HepG2 (cell line): ENCODE measurements around the gene TNP1. TPM values are rescaled to one million over a fixed set of nuclear protein-coding genes. Genes with fewer than 3 reads are reported as not detected.
A peak's percentile ranks its signal among the peaks of the same experiment; 100 is the strongest.

ENCODE experiments used
- DPF2 ChIP-seq: sonication (generic); formaldehyde crosslinking; IDR thresholded peaks from 2 replicates; pipeline ENCODE4 v1.4.0; 2020; ENCODE audit warnings: mild to moderate bottlenecking, low read depth, missing genetic modification reagents, borderline replicate concordance
- ERF ChIP-seq: IDR thresholded peaks from 2 replicates; pipeline ENCODE4 v1.6.1; 2018; ENCODE audit warnings: missing biosample characterization, missing genetic modification reagents
- FOXJ3 ChIP-seq: sonication (generic); formaldehyde crosslinking; IDR thresholded peaks from 2 replicates; pipeline ENCODE4 v1.4.0; 2020; ENCODE audit warnings: missing genetic modification reagents, mild to moderate bottlenecking, borderline replicate concordance
- IKZF1 ChIP-seq: fragments of 450-650 bp; IDR thresholded peaks from 2 replicates; pipeline ENCODE4 v1.7.1; 2016
- JUND ChIP-seq: sonication (generic); formaldehyde crosslinking; IDR thresholded peaks from 2 replicates; pipeline ENCODE4 v1.8.0; 2022; ENCODE audit warnings: mild to moderate bottlenecking, missing genetic modification reagents
- MED1 ChIP-seq: sonication (generic); formaldehyde crosslinking; IDR thresholded peaks from 2 replicates; pipeline ENCODE4 v1.4.0; 2020; ENCODE audit warnings: missing genetic modification reagents
- MIER2 ChIP-seq: IDR thresholded peaks from 2 replicates; pipeline ENCODE4 v1.6.1; 2016; ENCODE audit warnings: missing biosample characterization, missing genetic modification reagents
- PHF5A ChIP-seq: IDR thresholded peaks from one replicate; pipeline ENCODE4 v1.6.1; 2018; ENCODE audit warnings: low read depth, missing genetic modification reagents; ENCODE audit not compliant: unreplicated experiment
- RFX5 ChIP-seq: IDR thresholded peaks from 2 replicates; pipeline ENCODE4 v1.6.1; 2011; ENCODE audit warnings: low read depth, low read length, improper control_type of control experiment
- SOX13 ChIP-seq, 3 experiments: fragments of 450-650 bp in 1 of 3; sonication (generic) in 1 of 3; formaldehyde crosslinking in 1 of 3; IDR thresholded peaks in 2 of 3; conservative IDR thresholded peaks in 1 of 3; 2 replicates each; pipeline versions ENCODE4 v1.5.0 to v1.6.1; 2016 to 2020; ENCODE audit warnings: antibody characterized with exemption in 1 of 3, mild to moderate bottlenecking in 1 of 3, missing compliant biosample characterization in 1 of 3, missing genetic modification reagents in 1 of 3, moderate library complexity in 1 of 3
- TOPORS ChIP-seq: sonication (generic); formaldehyde crosslinking; IDR thresholded peaks from 2 replicates; pipeline ENCODE4 v1.8.0; 2023; ENCODE audit warnings: mild to moderate bottlenecking, missing genetic modification reagents
- ZNF33B ChIP-seq: sonication (generic); formaldehyde crosslinking; IDR thresholded peaks from 2 replicates; pipeline ENCODE4 v1.5.1; 2020; ENCODE audit warnings: mild to moderate bottlenecking, missing genetic modification reagents
- ZNF451 ChIP-seq: sonication (generic); formaldehyde crosslinking; IDR thresholded peaks from 2 replicates; pipeline ENCODE4 v1.5.0; 2020; ENCODE audit warnings: mild to moderate bottlenecking, missing genetic modification reagents
- ZNF501 ChIP-seq: sonication (generic); formaldehyde crosslinking; IDR thresholded peaks from 2 replicates; pipeline ENCODE4 v1.5.1; 2020; ENCODE audit warnings: mild to moderate bottlenecking, moderate library complexity, missing genetic modification reagents
- ZNF567 ChIP-seq: sonication (generic); formaldehyde crosslinking; IDR thresholded peaks from 2 replicates; pipeline ENCODE4 v1.8.1; 2023; ENCODE audit warnings: mild to moderate bottlenecking, missing genetic modification reagents, borderline replicate concordance
- ZNF660 ChIP-seq: sonication (generic); formaldehyde crosslinking; IDR thresholded peaks from 2 replicates; pipeline ENCODE4 v1.5.1; 2020; ENCODE audit warnings: mild to moderate bottlenecking, low read depth, missing genetic modification reagents, borderline replicate concordance
- ZNF747 ChIP-seq: sonication (generic); formaldehyde crosslinking; IDR thresholded peaks from 2 replicates; pipeline ENCODE4 v1.8.1; 2023; ENCODE audit warnings: missing genetic modification reagents, mild to moderate bottlenecking, borderline replicate concordance
- ZNF788 ChIP-seq: sonication (generic); formaldehyde crosslinking; IDR thresholded peaks from 2 replicates; pipeline ENCODE4 v1.5.0; 2020; ENCODE audit warnings: mild to moderate bottlenecking, missing genetic modification reagents, borderline replicate concordance
- ZSCAN25 ChIP-seq: sonication (generic); formaldehyde crosslinking; IDR thresholded peaks from 2 replicates; pipeline ENCODE4 v1.8.0; 2022; ENCODE audit warnings: mild to moderate bottlenecking, missing genetic modification reagents
- polyA plus RNA-seq, 8 experiments: library from polyadenylated mRNA; depleted of rRNA in 3 of 8; stranded (reverse) in 7 of 8; unstranded in 1 of 8; fragments of >200 nt; fragmentation: Illumina TruSeq in 4 of 8; extraction: Trizol in 4 of 8; gene quantifications; 2 replicates each; pipeline versions ENCODE4 v1.2.1 to v1.2.3, GENCODE V29; 2011 to 2016; ENCODE audit warnings: low read depth in 4 of 8, missing spikeins in 1 of 8, mixed read lengths in 1 of 8; ENCODE audit not compliant: insufficient read depth in 1 of 8
- total RNA-seq, 5 experiments: library from RNA; depleted of rRNA; stranded (reverse); fragments of >200 nt; fragmentation: Illumina TruSeq; extraction: Trizol; gene quantifications; 2 replicates each; pipeline ENCODE4 v1.2.3, GENCODE V29; 2016; ENCODE audit warnings: low read depth in 1 of 5
- TF ChIP-seq, protein P1 (sequence below): fragments of 450-650 bp; IDR thresholded peaks from 2 replicates; pipeline ENCODE4 v1.6.1; 2017; ENCODE audit warnings: mild to moderate bottlenecking
- TF ChIP-seq, protein P2 (sequence below): sonication (generic); formaldehyde crosslinking; IDR thresholded peaks from 2 replicates; pipeline ENCODE4 v1.5.1; 2020; ENCODE audit warnings: missing genetic modification reagents, mild to moderate bottlenecking, borderline replicate concordance
- TF ChIP-seq, protein P3 (sequence below): conservative IDR thresholded peaks from 2 replicates; pipeline ENCODE4 v1.6.1; 2018; ENCODE audit warnings: missing genetic modification reagents
- TF ChIP-seq, protein P4 (sequence below): sonication (generic); formaldehyde crosslinking; IDR thresholded peaks from 2 replicates; pipeline ENCODE4 v1.5.1; 2020; ENCODE audit warnings: mild to moderate bottlenecking, missing genetic modification reagents, moderate library complexity

The TNP1 gene
- total and polyA plus RNA-seq, 2 of the 13 experiments (the other 11 are each of a cell fraction or from before 2014, with no cell fraction given): not detected

DNA sequence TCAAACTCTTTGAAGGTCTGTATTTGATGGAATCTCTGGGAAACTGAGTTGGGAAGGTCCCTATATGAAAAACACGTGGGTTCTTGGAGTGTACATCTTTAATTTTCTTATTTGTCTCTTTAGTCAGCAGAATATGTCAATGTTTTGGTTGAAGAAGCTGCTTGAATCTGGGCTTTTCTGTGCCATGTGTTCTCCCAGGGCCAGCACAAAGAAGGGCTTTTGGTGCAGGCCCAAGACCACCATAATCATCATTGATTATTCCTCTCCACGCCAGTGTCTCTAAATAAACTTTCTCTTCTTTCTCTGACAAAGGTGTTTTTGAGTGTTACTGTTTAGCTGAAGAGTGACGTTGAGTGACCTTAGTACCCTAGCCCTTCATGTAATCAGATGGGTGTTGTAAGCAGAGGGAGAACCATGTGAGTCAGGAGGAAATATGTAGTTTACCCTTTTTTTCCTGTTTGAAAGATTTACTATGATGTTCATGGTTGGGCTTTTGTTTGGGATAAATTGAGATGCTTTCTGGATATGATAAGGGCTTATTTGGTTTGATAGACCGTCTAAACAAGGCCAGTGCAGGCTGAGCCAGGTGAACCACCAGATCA is 11.6 kb upstream of the TNP1 start (continued):
- peak; percentile 76; the same call in 1 of the 2 replicates for TF ChIP-seq ERF (CRISPR knock-in tag)
- TF ChIP-seq MED1 (CRISPR knock-in tag): peak; percentile 55; the same call in 1 of the 2 replicates
- peak; percentile 86 for TF ChIP-seq PHF5A
- TF ChIP-seq IKZF1: no peak
- 0 out of 2 replicates have a peak, but pooled peaks have one; percentile 18 for TF ChIP-seq ZNF451 (CRISPR knock-in tag)
- 0 out of 2 replicates have a peak, but pooled peaks have one; percentile 36 for TF ChIP-seq TOPORS (CRISPR knock-in tag)
- 0 out of 2 replicates have a peak, but pooled peaks have one; percentile 60 for TF ChIP-seq ZSCAN25 (CRISPR knock-in tag)
- TF ChIP-seq SOX13 (IDR thresholded peaks at IDR 0.05): peak; percentile 64; the same call in 1 of the 2 replicates
- TF ChIP-seq SOX13 (CRISPR knock-in tag; conservative IDR thresholded peaks at IDR 0.05 in 1 of 2, IDR thresholded peaks at IDR 0.05 in 1 of 2): peak in 1 of 2 experiments; percentile 85; a peak in 2 of 4 replicates
- TF ChIP-seq DPF2 (CRISPR knock-in tag): peak; percentile 91; the same call in 1 of the 2 replicates
- no peak; the same call in 1 of the 2 replicates for TF ChIP-seq ZNF788 (CRISPR knock-in tag)
- TF ChIP-seq, protein P1, sequence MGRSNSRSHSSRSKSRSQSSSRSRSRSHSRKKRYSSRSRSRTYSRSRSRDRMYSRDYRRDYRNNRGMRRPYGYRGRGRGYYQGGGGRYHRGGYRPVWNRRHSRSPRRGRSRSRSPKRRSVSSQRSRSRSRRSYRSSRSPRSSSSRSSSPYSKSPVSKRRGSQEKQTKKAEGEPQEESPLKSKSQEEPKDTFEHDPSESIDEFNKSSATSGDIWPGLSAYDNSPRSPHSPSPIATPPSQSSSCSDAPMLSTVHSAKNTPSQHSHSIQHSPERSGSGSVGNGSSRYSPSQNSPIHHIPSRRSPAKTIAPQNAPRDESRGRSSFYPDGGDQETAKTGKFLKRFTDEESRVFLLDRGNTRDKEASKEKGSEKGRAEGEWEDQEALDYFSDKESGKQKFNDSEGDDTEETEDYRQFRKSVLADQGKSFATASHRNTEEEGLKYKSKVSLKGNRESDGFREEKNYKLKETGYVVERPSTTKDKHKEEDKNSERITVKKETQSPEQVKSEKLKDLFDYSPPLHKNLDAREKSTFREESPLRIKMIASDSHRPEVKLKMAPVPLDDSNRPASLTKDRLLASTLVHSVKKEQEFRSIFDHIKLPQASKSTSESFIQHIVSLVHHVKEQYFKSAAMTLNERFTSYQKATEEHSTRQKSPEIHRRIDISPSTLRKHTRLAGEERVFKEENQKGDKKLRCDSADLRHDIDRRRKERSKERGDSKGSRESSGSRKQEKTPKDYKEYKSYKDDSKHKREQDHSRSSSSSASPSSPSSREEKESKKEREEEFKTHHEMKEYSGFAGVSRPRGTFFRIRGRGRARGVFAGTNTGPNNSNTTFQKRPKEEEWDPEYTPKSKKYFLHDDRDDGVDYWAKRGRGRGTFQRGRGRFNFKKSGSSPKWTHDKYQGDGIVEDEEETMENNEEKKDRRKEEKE: no peak
- peak; percentile 51; the same call in 1 of the 2 replicates for TF ChIP-seq ZNF501 (CRISPR knock-in tag)
- 0 out of 2 replicates have a peak, but pooled peaks have one; percentile 23 for TF ChIP-seq RFX5
- TF ChIP-seq, protein P2, sequence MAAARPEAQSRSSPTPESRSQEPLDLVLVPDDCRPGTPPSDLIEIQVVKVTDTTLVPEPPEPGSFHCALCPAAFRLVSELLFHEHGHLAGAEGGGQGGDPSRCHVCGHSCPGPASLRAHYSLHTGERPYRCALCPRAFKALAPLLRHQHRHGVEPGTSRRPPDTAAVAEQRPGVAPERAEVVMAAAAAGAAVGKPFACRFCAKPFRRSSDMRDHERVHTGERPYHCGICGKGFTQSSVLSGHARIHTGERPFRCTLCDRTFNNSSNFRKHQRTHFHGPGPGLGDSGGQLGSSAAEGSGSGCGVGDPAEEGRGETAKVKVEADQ (CRISPR knock-in tag): peak; percentile 84
- peak; percentile 61 for TF ChIP-seq ZNF33B (CRISPR knock-in tag)
- TF ChIP-seq ZNF660 (CRISPR knock-in tag): no peak
- TF ChIP-seq, protein P3, sequence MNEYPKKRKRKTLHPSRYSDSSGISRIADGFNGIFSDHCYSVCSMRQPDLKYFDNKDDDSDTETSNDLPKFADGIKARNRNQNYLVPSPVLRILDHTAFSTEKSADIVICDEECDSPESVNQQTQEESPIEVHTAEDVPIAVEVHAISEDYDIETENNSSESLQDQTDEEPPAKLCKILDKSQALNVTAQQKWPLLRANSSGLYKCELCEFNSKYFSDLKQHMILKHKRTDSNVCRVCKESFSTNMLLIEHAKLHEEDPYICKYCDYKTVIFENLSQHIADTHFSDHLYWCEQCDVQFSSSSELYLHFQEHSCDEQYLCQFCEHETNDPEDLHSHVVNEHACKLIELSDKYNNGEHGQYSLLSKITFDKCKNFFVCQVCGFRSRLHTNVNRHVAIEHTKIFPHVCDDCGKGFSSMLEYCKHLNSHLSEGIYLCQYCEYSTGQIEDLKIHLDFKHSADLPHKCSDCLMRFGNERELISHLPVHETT (CRISPR knock-in tag): no peak
- 0 out of 2 replicates have a peak, but pooled peaks have one; percentile 20 for TF ChIP-seq ZNF747 (CRISPR knock-in tag)
- TF ChIP-seq ZNF567 (CRISPR knock-in tag): no peak
- TF ChIP-seq FOXJ3: peak; percentile 92; the same call in 1 of the 2 replicates
- TF ChIP-seq MIER2 (CRISPR knock-in tag): peak; percentile 23; the same call in 1 of the 2 replicates
- TF ChIP-seq, protein P4, sequence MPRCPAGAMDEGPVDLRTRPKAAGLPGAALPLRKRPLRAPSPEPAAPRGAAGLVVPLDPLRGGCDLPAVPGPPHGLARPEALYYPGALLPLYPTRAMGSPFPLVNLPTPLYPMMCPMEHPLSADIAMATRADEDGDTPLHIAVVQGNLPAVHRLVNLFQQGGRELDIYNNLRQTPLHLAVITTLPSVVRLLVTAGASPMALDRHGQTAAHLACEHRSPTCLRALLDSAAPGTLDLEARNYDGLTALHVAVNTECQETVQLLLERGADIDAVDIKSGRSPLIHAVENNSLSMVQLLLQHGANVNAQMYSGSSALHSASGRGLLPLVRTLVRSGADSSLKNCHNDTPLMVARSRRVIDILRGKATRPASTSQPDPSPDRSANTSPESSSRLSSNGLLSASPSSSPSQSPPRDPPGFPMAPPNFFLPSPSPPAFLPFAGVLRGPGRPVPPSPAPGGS (CRISPR knock-in tag): 0 out of 2 replicates have a peak, but pooled peaks have one; percentile 70
- TF ChIP-seq JUND (CRISPR knock-in tag): peak; percentile 75; the same call in 1 of the 2 replicates
